Tibial artery (tissue), 4 donors: Measurements from ENCODE around the gene THOP1.

ENCODE experiments used
- DNase-seq, 2 donors: peaks; one replicate each; pipeline ENCODE4 v3.0.0-alpha.2; 2019
- H3K27ac ChIP-seq, 2 donors: fragments of 200-600 bp; sonication (generic) in 1 of 2; 1 replicate in 1 of 2; 2 replicates in 1 of 2; pipeline ENCODE4 v1.5.1; 2018 to 2019; ENCODE audit warnings: mild to moderate bottlenecking in 1 of 2
- H3K27me3 ChIP-seq, 2 donors: fragments of 200-600 bp; sonication (generic) in 1 of 2; one replicate each; pipeline versions ENCODE4 v1.5.1 to v1.6.0; 2016 to 2019
- H3K36me3 ChIP-seq, 3 donors: fragments of 200-600 bp; sonication (generic) in 2 of 3; one replicate each; pipeline ENCODE4 v1.5.1; 2016 to 2019; ENCODE audit warnings: mild to moderate bottlenecking in 2 of 3
- H3K4me1 ChIP-seq, 4 donors: fragments of 200-600 bp; sonication (generic) in 2 of 4; 1 replicate in 3 of 4; 2 replicates in 1 of 4; pipeline ENCODE4 v1.5.1; 2016 to 2019
- H3K4me3 ChIP-seq, 2 donors: fragments of 200-600 bp; sonication (generic) in 1 of 2; 1 replicate in 1 of 2; 2 replicates in 1 of 2; pipeline ENCODE4 v1.5.1; 2018 to 2019; ENCODE audit warnings: mild to moderate bottlenecking in 2 of 2
- H3K9me3 ChIP-seq, 3 donors: fragments of 200-600 bp; sonication (generic) in 1 of 3; one replicate each; pipeline ENCODE4 v1.5.1; 2016 to 2019
- intact Hi-C: fragments of 100-400 bp; cut with DNase I; formaldehyde crosslinking; loops from one replicate; pipeline ENCODE4 v1.15.0; 2023; ENCODE audit warnings: low total_unique reads
- TF ChIP-seq, protein P1 (sequence below), 2 experiments: fragments of 200-600 bp in 1 of 2; fragments of 450-650 bp in 1 of 2; IDR thresholded peaks; one replicate each; pipeline ENCODE4 v1.5.1; 2017 to 2019; ENCODE audit warnings: antibody characterized with exemption in 2 of 2, mild to moderate bottlenecking in 1 of 2, moderate library complexity in 1 of 2

THOP1 gene

DNA sequence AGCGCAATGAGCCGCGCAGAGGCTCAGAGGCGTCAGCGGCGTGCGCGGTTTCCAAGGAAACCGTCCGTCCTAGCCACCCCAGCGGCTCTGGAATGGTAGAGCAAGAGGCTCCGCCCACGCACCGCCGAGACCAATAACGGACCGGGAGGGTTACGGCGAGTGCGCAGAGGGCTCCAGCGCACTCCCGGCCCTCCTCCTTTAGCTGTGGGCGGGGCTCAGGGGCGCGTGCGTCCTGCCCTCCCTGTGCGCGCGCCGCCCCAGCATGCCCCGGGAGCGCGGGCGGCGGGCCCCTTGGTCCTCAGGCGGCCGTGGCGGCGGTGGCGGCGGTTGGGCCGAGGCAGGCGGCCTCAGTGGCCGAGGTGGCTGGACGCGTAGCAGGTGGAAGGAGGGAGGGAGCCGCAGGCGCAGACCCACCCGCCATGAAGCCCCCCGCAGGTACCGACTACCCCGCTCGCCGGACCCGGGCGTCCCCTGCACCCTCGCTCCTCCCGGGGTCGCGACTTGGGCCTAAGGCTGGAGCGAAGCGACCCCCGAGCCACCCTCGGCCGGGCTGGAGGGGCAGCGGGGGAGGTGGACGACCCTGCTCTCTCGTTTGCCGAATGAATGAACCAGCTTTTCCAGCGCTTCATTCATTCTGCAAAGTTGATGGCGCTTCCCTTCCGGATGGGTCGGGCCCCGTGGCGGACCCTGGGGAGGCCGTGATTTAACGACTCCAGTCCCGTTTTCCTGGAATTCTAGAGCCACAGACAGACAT is at the start of gene THOP1:
THOP1 (plus strand) TSS at position 260 of the 754 bp plus-strand sequence; CDS start at position 420, 160 bp downstream.
- TF ChIP-seq, protein P1, sequence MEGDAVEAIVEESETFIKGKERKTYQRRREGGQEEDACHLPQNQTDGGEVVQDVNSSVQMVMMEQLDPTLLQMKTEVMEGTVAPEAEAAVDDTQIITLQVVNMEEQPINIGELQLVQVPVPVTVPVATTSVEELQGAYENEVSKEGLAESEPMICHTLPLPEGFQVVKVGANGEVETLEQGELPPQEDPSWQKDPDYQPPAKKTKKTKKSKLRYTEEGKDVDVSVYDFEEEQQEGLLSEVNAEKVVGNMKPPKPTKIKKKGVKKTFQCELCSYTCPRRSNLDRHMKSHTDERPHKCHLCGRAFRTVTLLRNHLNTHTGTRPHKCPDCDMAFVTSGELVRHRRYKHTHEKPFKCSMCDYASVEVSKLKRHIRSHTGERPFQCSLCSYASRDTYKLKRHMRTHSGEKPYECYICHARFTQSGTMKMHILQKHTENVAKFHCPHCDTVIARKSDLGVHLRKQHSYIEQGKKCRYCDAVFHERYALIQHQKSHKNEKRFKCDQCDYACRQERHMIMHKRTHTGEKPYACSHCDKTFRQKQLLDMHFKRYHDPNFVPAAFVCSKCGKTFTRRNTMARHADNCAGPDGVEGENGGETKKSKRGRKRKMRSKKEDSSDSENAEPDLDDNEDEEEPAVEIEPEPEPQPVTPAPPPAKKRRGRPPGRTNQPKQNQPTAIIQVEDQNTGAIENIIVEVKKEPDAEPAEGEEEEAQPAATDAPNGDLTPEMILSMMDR (IDR thresholded peaks at IDR 0.05): no peak
- peak within 1 kb of the TSS; percentile 66 to 79 for H3K4me3 ChIP-seq
- H3K4me1 ChIP-seq: peaks cover 0 to 53% (median 36%) of the 10 kb centered on the region in 4 donors
- H3K27ac ChIP-seq: peak within 1 kb of the TSS; percentile 37 to 70
- H3K27me3 ChIP-seq: no peaks in the 10 kb centered on the region
- peak; percentile 99 for DNase-seq
- intact Hi-C loops: no loop called here
- no peaks in the 10 kb centered on the region for H3K9me3 ChIP-seq
- H3K36me3 ChIP-seq: peaks cover 0 to 4% (median 0%) of the 10 kb centered on the region in 3 donors

DNA sequence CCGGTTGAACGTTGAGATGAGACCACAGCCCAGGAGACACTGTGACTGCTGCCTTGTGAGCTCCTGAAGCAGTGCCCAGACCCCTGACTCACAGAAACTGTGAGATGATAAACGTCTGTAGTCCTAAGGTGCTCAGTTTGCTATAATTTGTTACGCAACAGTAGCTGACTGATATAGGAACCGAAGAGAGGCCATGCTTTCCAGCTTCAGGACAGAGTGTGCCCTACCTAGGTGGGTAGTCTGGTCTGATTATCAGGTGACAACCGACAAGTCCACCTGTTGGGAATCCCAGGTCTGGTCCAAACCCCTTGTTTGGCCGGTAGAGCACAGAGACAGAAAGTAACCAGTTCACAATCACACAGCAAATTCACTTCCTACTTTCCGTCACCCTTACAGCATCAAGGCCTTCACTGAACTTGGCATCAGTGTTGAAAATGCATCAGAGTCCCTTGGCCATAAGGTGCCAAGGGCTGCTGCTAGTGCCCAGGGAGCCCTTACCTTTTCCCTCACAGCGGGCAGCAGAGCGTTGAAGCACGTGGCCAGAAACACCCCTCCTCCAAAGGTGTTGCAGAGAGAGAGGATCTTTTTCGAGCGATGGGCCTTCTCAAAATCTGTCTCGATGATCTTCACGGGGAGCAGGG is 48.6 kb upstream of the THOP1 start:
- H3K27me3 ChIP-seq: peaks cover 0 to 6% of the 10 kb centered on the region in 2 donors
- no peaks in the 10 kb centered on the region for H3K9me3 ChIP-seq
- TF ChIP-seq, protein P1 (IDR thresholded peaks at IDR 0.05): no peak
- no peak for DNase-seq
- H3K27ac ChIP-seq: no peak overlapping the region
- intact Hi-C loops: no loop called here
- peaks cover 13 to 55% (median 32%) of the 10 kb centered on the region in 3 donors for H3K36me3 ChIP-seq
- peaks cover 0 to 15% (median 12%) of the 10 kb centered on the region in 4 donors for H3K4me1 ChIP-seq
- H3K4me3 ChIP-seq: no peak overlapping the region

DNA sequence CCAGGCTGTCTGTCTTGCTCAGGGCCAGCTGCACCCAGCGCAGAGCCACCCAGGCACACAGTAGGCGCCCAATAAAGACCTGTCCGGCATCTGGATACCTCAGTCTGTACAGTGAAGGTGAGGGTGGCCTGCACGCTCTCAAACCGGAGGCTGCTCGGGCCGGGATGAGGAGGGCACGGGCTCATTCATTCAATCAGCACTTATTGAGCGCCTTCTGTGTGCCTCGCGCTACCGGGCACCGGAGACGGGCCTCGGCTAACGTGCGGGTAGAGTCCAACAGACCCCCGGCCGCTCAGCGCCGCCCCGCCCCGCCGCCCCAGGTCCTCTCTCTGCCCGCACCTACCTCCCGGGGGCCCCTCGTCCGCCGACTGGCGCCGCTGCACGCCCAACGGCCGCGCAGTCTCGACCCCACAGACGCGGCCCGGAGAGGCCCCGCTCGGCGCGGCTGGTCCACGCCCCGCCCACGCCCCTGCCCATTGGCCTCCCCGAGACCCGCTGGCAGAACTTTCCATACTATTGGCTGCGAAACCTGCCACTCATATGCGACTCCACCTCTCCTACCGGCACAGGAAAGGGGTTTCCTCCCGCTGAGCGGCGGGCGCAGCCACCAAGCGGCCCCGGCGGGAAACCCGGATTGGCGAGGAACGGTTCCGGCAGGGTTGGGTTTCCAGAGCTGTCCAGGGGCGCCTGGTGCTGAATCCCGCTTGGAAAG is 45.5 kb upstream of the THOP1 start, which contains the start of gene SLC39A3:
SLC39A3 (minus strand) TSS at position 416 of the 712 bp plus-strand sequence. CDS start 2,760 bp downstream, outside the sequence.
- intact Hi-C loops: no loop called here
- no peaks in the 10 kb centered on the region for H3K9me3 ChIP-seq
- peak; percentile 99 for DNase-seq
- H3K27me3 ChIP-seq: peaks cover 0 to 9% of the 10 kb centered on the region in 2 donors
- TF ChIP-seq, protein P1 (IDR thresholded peaks at IDR 0.05): peak; percentile 15 to 54
- peak within 1 kb of the TSS; percentile 73 to 79 for H3K4me3 ChIP-seq
- peaks cover 13 to 25% (median 20%) of the 10 kb centered on the region in 3 donors for H3K36me3 ChIP-seq
- H3K4me1 ChIP-seq: peaks cover 0 to 15% (median 12%) of the 10 kb centered on the region in 4 donors
- peak within 1 kb of the TSS; percentile 61 to 68 for H3K27ac ChIP-seq

DNA sequence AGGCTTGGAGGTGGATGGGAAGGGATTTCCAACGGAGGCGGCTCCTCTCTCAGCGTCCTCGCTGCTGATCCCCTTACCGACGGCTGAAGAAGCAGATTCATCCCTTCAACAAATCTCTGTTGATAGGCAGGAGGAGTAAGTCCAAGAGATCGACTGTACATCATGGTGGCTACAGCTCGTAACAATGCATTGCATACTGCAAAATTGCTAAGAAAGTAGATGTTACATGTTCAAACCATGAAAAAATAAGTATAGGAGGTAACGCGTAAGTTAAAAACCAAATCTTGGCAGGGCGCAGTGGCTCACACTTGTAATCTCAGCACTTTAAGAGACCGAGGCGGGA is 45.0 kb upstream of the THOP1 start:
- H3K36me3 ChIP-seq: peaks cover 13 to 19% (median 18%) of the 10 kb centered on the region in 3 donors
- peak overlapping the region in 1 of 2 donors; percentile 79 for H3K4me3 ChIP-seq
- H3K27me3 ChIP-seq: peaks cover 0 to 9% of the 10 kb centered on the region in 2 donors
- DNase-seq: no peak
- peaks cover 0 to 15% (median 12%) of the 10 kb centered on the region in 4 donors for H3K4me1 ChIP-seq
- TF ChIP-seq, protein P1 (IDR thresholded peaks at IDR 0.05): no peak
- no peak overlapping the region for H3K27ac ChIP-seq
- no peaks in the 10 kb centered on the region for H3K9me3 ChIP-seq
- intact Hi-C loops: no loop called here

DNA sequence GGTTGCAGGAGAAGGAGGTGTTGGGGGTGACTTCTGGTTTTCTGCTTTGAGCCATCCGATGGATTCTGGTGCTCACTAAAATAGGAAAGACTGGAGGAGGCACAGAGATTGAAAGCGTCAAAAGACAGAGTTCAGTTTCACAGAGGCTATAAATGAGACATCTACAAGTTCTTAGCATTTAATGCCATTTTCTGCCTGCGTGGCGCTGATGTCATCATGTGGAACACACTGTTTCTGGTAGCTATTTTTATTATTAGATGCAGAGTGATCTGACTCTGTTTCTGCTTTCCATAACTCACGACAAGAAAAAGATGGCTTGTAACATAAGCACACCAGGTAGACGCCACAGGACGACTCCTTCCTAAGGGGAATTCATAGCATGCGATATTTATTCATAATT is 42.2 kb upstream of the THOP1 start:
- H3K4me3 ChIP-seq: no peak overlapping the region
- no peaks in the 10 kb centered on the region for H3K9me3 ChIP-seq
- TF ChIP-seq, protein P1 (IDR thresholded peaks at IDR 0.05): no peak
- intact Hi-C loops: no loop called here
- H3K4me1 ChIP-seq: peaks cover 0 to 15% (median 12%) of the 10 kb centered on the region in 4 donors
- H3K27ac ChIP-seq: no peak overlapping the region
- peaks cover 0 to 18% of the 10 kb centered on the region in 2 donors for H3K27me3 ChIP-seq
- no peaks in the 10 kb centered on the region for H3K36me3 ChIP-seq
- DNase-seq: no peak
